ENCODE results near the gene CASKIN1.

DNA sequence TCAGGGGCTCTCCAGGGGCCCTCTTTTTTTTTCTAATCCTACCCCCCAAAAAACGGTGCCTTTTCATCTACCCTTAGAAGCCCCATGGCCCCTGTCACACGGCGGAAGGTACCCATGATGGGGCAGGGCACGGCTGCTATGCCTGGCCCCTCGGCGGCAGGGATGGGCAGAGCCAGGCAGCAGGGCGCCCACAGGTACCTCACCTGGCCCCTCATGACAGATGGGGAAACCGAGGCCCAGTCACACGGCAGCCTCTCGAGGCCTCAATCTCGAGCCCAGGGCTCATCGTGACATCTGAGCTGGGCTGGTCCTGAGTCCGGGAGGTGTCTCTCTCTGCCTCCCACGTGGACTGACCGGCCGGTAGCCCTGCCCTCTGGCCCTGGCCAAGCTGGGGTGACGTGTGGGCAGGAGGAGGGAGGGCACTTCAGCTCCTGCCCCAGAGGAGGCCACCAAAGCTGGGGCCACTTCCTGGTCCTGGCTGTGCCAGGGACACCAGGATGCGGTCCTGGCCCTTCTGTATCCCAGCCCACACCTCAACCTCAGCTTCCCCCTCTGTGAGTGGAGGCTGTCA lies 29.3 kb downstream of the CASKIN1 start:
- TF ChIP-seq, protein P1, sequence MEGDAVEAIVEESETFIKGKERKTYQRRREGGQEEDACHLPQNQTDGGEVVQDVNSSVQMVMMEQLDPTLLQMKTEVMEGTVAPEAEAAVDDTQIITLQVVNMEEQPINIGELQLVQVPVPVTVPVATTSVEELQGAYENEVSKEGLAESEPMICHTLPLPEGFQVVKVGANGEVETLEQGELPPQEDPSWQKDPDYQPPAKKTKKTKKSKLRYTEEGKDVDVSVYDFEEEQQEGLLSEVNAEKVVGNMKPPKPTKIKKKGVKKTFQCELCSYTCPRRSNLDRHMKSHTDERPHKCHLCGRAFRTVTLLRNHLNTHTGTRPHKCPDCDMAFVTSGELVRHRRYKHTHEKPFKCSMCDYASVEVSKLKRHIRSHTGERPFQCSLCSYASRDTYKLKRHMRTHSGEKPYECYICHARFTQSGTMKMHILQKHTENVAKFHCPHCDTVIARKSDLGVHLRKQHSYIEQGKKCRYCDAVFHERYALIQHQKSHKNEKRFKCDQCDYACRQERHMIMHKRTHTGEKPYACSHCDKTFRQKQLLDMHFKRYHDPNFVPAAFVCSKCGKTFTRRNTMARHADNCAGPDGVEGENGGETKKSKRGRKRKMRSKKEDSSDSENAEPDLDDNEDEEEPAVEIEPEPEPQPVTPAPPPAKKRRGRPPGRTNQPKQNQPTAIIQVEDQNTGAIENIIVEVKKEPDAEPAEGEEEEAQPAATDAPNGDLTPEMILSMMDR (conservative IDR thresholded peaks at IDR 0.05; ENCODE audit: low read length), result no peak
- no peak for TF ChIP-seq EZH2phosphoT487 (IDR thresholded peaks at IDR 0.05; ENCODE audit: borderline replicate concordance)
